ENCODE data around the gene ITGA2. TPM values are rescaled to one million over a fixed set of nuclear protein-coding genes. Genes with fewer than 3 reads are reported as not detected.

ITGA2 gene
- total and polyA plus RNA-seq, 9 of the 15 experiments (the other 6 are each of a cell fraction or from before 2014, with no cell fraction given), result 0.01 to 0.09 (median 0.03) TPM; not detected in 5

- TF ChIP-seq ATF2 (CRISPR knock-in tag; IDR thresholded peaks at IDR 0.05) (no peak), ZNF830 (CRISPR knock-in tag; IDR thresholded peaks at IDR 0.05) (no peak), CREBBP (IDR thresholded peaks at IDR 0.05; ENCODE audit: low read depth, low read length) (no peak), HDAC6 (IDR thresholded peaks at IDR 0.05; ENCODE audit: low read depth, low read length) (no peak), MIER1 (IDR thresholded peaks at IDR 0.05; ENCODE audit: low read depth) (no peak), TRIM24 (IDR thresholded peaks at IDR 0.05) (peak; percentile 68 to 82; a peak in 3 of 4 replicates), CBX3 (IDR thresholded peaks at IDR 0.05; ENCODE audit: borderline replicate concordance in 1 of 2, low read length in 2 of 2) (no peak), GABPA (tag; conservative IDR thresholded peaks at IDR 0.05; ENCODE audit: low read depth) (peak; percentile 32; the same call in 1 of the 2 replicates), ZNF639 (CRISPR knock-in tag; conservative IDR thresholded peaks at IDR 0.05 in 1 of 2, IDR thresholded peaks at IDR 0.05 in 1 of 2) (peak in 1 of 2 experiments; percentile 42; a peak in 1 of 4 replicates), ZSCAN32 (CRISPR knock-in tag; IDR thresholded peaks at IDR 0.05) (no peak), ADNP (tag; IDR thresholded peaks at IDR 0.05) (no peak), ZNF134 (CRISPR knock-in tag; conservative IDR thresholded peaks at IDR 0.05) (no peak), GTF2B (IDR thresholded peaks at IDR 0.05; ENCODE audit: extremely low read depth, insufficient read length) (no peak), NFYB (IDR thresholded peaks at IDR 0.05; ENCODE audit: extremely low read depth, insufficient read length) (no peak), ZSCAN29 (IDR thresholded peaks at IDR 0.05) (no peak), FOXK2 (conservative IDR thresholded peaks at IDR 0.05 in 1 of 2, IDR thresholded peaks at IDR 0.05 in 1 of 2; ENCODE audit: low read depth in 2 of 2) (0 out of 4 replicates have a peak, but pooled peaks of 1 of the 2 experiments have one; percentile 41), SAP30 (IDR thresholded peaks at IDR 0.05; ENCODE audit: borderline replicate concordance, insufficient read depth, low read depth, low read length, poor library complexity, severe bottlenecking) (no peak), CLOCK (CRISPR knock-in tag; IDR thresholded peaks at IDR 0.05; ENCODE audit: borderline replicate concordance) (no peak), RAD21 (CRISPR knock-in tag; conservative IDR thresholded peaks at IDR 0.05 in 1 of 2, IDR thresholded peaks at IDR 0.05 in 1 of 2) (no peak), RCOR1 (IDR thresholded peaks at IDR 0.05; ENCODE audit: borderline replicate concordance in 1 of 2, low read depth in 2 of 2, low read length in 2 of 2) (no peak), CXXC5 (CRISPR knock-in tag; IDR thresholded peaks at IDR 0.05) (no peak), ZNF444 (CRISPR knock-in tag; IDR thresholded peaks at IDR 0.05) (no peak), MTA3 (IDR thresholded peaks at IDR 0.05; ENCODE audit: borderline replicate concordance) (no peak)
These were observed 143.9 kb downstream of the ITGA2 start (continued) for GRCh38 chr5:53133020-53133419.

All from K562 (cell line).